Sigmoid colon (tissue), 3 donors: ENCODE data around the gene PRKCG.

Experiments
- CTCF ChIP-seq, 4 experiments: fragments of 450-650 bp in 3 of 4; fragments of 200-600 bp in 1 of 4; IDR thresholded peaks; one replicate each; pipeline ENCODE4 v1.5.1; 2016 to 2019; ENCODE audit warnings: antibody characterized with exemption in 4 of 4, mild to moderate bottlenecking in 3 of 4, moderate library complexity in 2 of 4
- POLR2A ChIP-seq, 2 donors: fragments of 450-650 bp; IDR thresholded peaks; one replicate each; pipeline ENCODE4 v1.6.1; 2016; ENCODE audit warnings: antibody characterized with exemption in 2 of 2, mild to moderate bottlenecking in 2 of 2, moderate library complexity in 2 of 2

- no peak for TF ChIP-seq POLR2A (IDR thresholded peaks at IDR 0.05)
- TF ChIP-seq CTCF (IDR thresholded peaks at IDR 0.05) = no peak
Measured at GRCh38 chr19:53904909-53905308, 22.9 kb downstream of the PRKCG start.
